Panc1 (cell line): ENCODE results near the gene HABP2. TPM values are rescaled to one million over a fixed set of nuclear protein-coding genes. Genes with fewer than 3 reads are reported as not detected.

Experiments used
- ATAC-seq: fragments of 200-7000 bp; cut with Tn5 transposase; 2 replicates; pipeline ENCODE4 v1.9.1; 2020; ENCODE audit warnings: mild to moderate bottlenecking, moderate library complexity
- BruUV-seq: library from RNA; stranded (reverse); fragments of 400-500 nt; replicated peaks from 2 replicates; lab custom pipeline; 2021; lab: Mats Ljungman, UMichigan
- CTCF ChIA-PET: fragments of 300-600 bp; sonication (Branson Sonifier 250); formaldehyde crosslinking; loops from one replicate; lab custom pipeline; 2022; ENCODE audit warnings: antibody characterized with exemption; lab: Charles Lee
- POLR2A ChIA-PET: fragments of 300-600 bp; sonication (Branson Sonifier 250); formaldehyde crosslinking; loops from one replicate; lab custom pipeline; 2022; ENCODE audit warnings: antibody characterized with exemption; lab: Charles Lee
- DNase-seq: peaks from one replicate; pipeline ENCODE4 v3.0.0-alpha.2; 2010; ENCODE audit warnings: low read depth, low spot score
- H3K27ac ChIP-seq: 2 replicates; pipeline ENCODE4 v1.5.1; 2011; ENCODE audit warnings: mild to moderate bottlenecking, low read length, inconsistent platforms
- H3K27me3 ChIP-seq: fragments of 200-500 bp; sonication (Bioruptor generic); 2 replicates; pipeline ENCODE4 v1.6.0; 2014; ENCODE audit warnings: low read length, inconsistent platforms; ENCODE audit not compliant: control insufficient read depth, insufficient read depth
- H3K36me3 ChIP-seq: fragments of 200-500 bp; sonication (Bioruptor generic); 2 replicates; pipeline ENCODE4 v1.5.1; 2014; ENCODE audit warnings: inconsistent platforms, mild to moderate bottlenecking, low read length, moderate library complexity; ENCODE audit not compliant: control insufficient read depth, insufficient read depth
- H3K4me1 ChIP-seq: 2 replicates; pipeline ENCODE4 v1.5.1; 2011; ENCODE audit warnings: inconsistent platforms, mild to moderate bottlenecking, low read length, moderate library complexity; ENCODE audit not compliant: control insufficient read depth, insufficient read depth
- H3K4me3 ChIP-seq, 2 experiments: 2 replicates each; pipeline ENCODE4 v1.5.1; 2011 to 2012; ENCODE audit warnings: low read depth in 2 of 2, low read length in 2 of 2, mild to moderate bottlenecking in 2 of 2, inconsistent platforms in 1 of 2, moderate library complexity in 1 of 2
- H3K9me3 ChIP-seq: fragments of 200-500 bp; sonication (Bioruptor generic); 2 replicates; pipeline ENCODE4 v1.5.1; 2014; ENCODE audit warnings: low read depth, mild to moderate bottlenecking, inconsistent platforms, low read length, moderate library complexity; ENCODE audit not compliant: control insufficient read depth, insufficient read depth
- POLR2AphosphoS5 ChIP-seq: IDR thresholded peaks from 2 replicates; pipeline ENCODE4 v1.6.1; 2012; ENCODE audit warnings: mild to moderate bottlenecking, low read depth, low read length, moderate library complexity
- SIN3A ChIP-seq: IDR thresholded peaks from 2 replicates; pipeline ENCODE4 v1.6.1; 2012; ENCODE audit warnings: low read depth, mild to moderate bottlenecking, low read length, moderate library complexity, borderline replicate concordance; ENCODE audit not compliant: insufficient read depth
- TCF7L2 ChIP-seq: IDR thresholded peaks from 2 replicates; pipeline ENCODE4 v1.6.1; 2011; ENCODE audit warnings: mild to moderate bottlenecking, low read depth, low read length, inconsistent platforms
- in situ Hi-C: cut with HindIII; loops from 2 replicates; pipeline ENCODE4 v1.10.0; 2016; ENCODE audit warnings: low sequenced_read_pairs, low pct_unique_long_range_greater_than_20kb
- intact Hi-C: fragments of 100-400 bp; cut with micrococcal nuclease; formaldehyde crosslinking; loops from one replicate; pipeline ENCODE4 v1.10.0; 2022; ENCODE audit not compliant: unreplicated experiment
- total RNA-seq: library from RNA; stranded (reverse); gene quantifications from one replicate; pipeline ENCODE4 v1.2.1, GENCODE V29; 2021; ENCODE audit not compliant: unreplicated experiment
- TF ChIP-seq, protein P1 (sequence below), 2 experiments: IDR thresholded peaks; 2 replicates each; pipeline ENCODE4 v1.6.1; 2011 to 2012; ENCODE audit warnings: low read depth in 2 of 2, control low read depth in 1 of 2, low read length in 1 of 2, mild to moderate bottlenecking in 1 of 2, moderate library complexity in 1 of 2; ENCODE audit not compliant: insufficient read depth in 1 of 2
- TF ChIP-seq, protein P2 (sequence below): fragments of 450-650 bp; IDR thresholded peaks from 2 replicates; pipeline ENCODE4 v1.5.1; 2017; ENCODE audit warnings: mild to moderate bottlenecking

Gene HABP2
- total RNA-seq, 1 experiment from 2014 or later = 0.13 TPM

DNA sequence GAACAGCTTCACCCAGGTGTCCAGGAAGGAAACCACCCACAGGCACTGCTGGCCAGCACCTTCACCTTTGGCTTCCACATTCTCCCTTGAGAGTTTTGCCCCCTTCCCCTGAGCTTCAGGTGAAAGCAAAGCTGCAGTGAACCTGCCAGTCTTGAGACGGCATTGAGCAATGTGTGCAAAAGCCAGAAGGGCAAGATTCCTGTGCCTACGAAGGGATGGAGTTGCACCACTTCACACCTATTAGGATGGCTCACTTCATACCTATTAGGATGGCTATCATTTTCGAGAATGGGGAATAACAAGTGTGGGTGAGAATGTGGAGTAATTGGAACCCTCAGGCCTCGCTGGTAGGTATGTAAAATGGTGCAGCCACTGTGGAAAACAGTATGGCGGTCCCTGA lies 7.2 kb downstream of the HABP2 start:
- intact Hi-C loops = loop anchor here (5.0 kb wide), 1 partner anchor 168 kb away; no protein-coding TSS in a partner anchor
- H3K36me3 ChIP-seq = no peaks in the 10 kb centered on the region
- DNase-seq (no peak), ATAC-seq (no peak)
- ChIA-PET POLR2A (no interaction called here), CTCF (no interaction called here)
- peaks cover 7% of the 10 kb centered on the region; the same call in 1 of the 2 replicates for H3K27me3 ChIP-seq
- TF ChIP-seq, protein P1, sequence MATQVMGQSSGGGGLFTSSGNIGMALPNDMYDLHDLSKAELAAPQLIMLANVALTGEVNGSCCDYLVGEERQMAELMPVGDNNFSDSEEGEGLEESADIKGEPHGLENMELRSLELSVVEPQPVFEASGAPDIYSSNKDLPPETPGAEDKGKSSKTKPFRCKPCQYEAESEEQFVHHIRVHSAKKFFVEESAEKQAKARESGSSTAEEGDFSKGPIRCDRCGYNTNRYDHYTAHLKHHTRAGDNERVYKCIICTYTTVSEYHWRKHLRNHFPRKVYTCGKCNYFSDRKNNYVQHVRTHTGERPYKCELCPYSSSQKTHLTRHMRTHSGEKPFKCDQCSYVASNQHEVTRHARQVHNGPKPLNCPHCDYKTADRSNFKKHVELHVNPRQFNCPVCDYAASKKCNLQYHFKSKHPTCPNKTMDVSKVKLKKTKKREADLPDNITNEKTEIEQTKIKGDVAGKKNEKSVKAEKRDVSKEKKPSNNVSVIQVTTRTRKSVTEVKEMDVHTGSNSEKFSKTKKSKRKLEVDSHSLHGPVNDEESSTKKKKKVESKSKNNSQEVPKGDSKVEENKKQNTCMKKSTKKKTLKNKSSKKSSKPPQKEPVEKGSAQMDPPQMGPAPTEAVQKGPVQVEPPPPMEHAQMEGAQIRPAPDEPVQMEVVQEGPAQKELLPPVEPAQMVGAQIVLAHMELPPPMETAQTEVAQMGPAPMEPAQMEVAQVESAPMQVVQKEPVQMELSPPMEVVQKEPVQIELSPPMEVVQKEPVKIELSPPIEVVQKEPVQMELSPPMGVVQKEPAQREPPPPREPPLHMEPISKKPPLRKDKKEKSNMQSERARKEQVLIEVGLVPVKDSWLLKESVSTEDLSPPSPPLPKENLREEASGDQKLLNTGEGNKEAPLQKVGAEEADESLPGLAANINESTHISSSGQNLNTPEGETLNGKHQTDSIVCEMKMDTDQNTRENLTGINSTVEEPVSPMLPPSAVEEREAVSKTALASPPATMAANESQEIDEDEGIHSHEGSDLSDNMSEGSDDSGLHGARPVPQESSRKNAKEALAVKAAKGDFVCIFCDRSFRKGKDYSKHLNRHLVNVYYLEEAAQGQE (IDR thresholded peaks at IDR 0.05; ENCODE audit: insufficient read depth in 1 of 2, low read depth in 2 of 2, low read length in 1 of 2) = no peak
- no peak for TF ChIP-seq TCF7L2
- TF ChIP-seq, protein P2, sequence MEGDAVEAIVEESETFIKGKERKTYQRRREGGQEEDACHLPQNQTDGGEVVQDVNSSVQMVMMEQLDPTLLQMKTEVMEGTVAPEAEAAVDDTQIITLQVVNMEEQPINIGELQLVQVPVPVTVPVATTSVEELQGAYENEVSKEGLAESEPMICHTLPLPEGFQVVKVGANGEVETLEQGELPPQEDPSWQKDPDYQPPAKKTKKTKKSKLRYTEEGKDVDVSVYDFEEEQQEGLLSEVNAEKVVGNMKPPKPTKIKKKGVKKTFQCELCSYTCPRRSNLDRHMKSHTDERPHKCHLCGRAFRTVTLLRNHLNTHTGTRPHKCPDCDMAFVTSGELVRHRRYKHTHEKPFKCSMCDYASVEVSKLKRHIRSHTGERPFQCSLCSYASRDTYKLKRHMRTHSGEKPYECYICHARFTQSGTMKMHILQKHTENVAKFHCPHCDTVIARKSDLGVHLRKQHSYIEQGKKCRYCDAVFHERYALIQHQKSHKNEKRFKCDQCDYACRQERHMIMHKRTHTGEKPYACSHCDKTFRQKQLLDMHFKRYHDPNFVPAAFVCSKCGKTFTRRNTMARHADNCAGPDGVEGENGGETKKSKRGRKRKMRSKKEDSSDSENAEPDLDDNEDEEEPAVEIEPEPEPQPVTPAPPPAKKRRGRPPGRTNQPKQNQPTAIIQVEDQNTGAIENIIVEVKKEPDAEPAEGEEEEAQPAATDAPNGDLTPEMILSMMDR = no peak
- no peak for TF ChIP-seq POLR2AphosphoS5
- no peak for TF ChIP-seq SIN3A
- H3K4me3 ChIP-seq = no peak overlapping the region
- H3K9me3 ChIP-seq = no peaks in the 10 kb centered on the region
- H3K4me1 ChIP-seq = 0 out of 2 replicates have a peak, but pooled peaks cover 2% of the 10 kb centered on the region
- in situ Hi-C loops = no loop called here
- BruUV-seq = no TSS peak
- no peak overlapping the region for H3K27ac ChIP-seq

DNA sequence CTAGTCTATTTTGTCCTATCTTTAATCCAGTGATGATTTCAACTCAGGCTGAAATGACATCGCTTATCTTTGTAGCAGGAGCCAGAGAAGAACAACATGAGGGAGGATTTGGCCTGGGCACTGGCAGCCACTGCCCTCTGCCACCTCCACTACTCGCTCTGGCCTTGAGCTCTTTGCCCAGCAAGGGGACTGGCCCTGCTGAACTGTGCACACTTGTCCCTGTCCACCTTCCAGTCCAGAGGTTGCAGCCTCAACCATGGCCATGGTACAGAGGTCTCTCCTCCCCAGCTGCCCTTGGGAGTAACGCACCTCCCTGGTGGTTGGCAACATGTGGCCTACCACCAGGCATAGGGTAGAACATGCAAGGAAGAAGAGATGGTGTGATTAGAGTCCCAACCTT lies 8.4 kb downstream of the HABP2 start:
- BruUV-seq = no TSS peak
- H3K4me3 ChIP-seq = no peak overlapping the region
- ATAC-seq = no peak
- ChIA-PET POLR2A (no interaction called here), CTCF (no interaction called here)
- H3K9me3 ChIP-seq = no peaks in the 10 kb centered on the region
- 0 out of 2 replicates have a peak, but pooled peaks cover 2% of the 10 kb centered on the region for H3K4me1 ChIP-seq
- intact Hi-C loops (loop anchor here (5.0 kb wide), 1 partner anchor 169 kb away; no protein-coding TSS in a partner anchor), in situ Hi-C loops (no loop called here)
- TF ChIP-seq POLR2AphosphoS5 (no peak), TCF7L2 (no peak), SIN3A (no peak)
- TF ChIP-seq, protein P2 = no peak
- H3K36me3 ChIP-seq = no peaks in the 10 kb centered on the region
- H3K27me3 ChIP-seq = 0 out of 2 replicates have a peak, but pooled peaks cover 7% of the 10 kb centered on the region
- H3K27ac ChIP-seq = no peak overlapping the region
- DNase-seq = no peak
